Fibroblast of gingiva (primary cell): Measurements from ENCODE around the gene UTS2B.
A peak's percentile ranks its signal among the peaks of the same experiment; 100 is the strongest.
"Not testable (repeated sequence)": the region's sequence is repeated elsewhere in the genome, so short reads cannot be mapped to it uniquely, and the experiment has no call there.

Experiments
- DNase-seq: peaks from one replicate; pipeline ENCODE4 v3.0.0-alpha.2; 2011; ENCODE audit warnings: low read depth

Gene UTS2B

DNA sequence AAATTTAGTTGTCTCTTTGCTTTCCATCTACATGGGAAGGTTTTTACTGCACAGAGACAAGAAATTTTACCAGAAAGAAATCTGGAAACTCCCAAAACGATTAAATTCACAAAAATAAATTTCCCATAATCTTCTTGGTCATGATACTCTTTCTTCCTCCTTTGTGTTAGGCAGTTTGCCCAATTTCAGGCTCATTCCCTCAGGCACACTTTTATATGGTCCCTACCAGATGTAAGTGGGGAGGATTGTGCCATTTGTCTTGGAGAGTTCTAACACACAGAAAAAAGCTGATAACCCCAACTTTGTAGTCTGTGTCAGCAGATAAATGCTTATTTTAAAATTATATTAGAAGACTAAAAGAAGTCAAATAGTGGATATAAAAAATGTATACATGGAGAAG lies 50.2 kb downstream of the UTS2B start:
- DNase-seq = no peak

GRCh38 chr3:191275751-191276150 lies 54.6 kb downstream of the UTS2B start:
- no peak for DNase-seq

GRCh38 chr3:191275244-191275643 lies 55.1 kb downstream of the UTS2B start:
- DNase-seq = not testable (repeated sequence)

DNA sequence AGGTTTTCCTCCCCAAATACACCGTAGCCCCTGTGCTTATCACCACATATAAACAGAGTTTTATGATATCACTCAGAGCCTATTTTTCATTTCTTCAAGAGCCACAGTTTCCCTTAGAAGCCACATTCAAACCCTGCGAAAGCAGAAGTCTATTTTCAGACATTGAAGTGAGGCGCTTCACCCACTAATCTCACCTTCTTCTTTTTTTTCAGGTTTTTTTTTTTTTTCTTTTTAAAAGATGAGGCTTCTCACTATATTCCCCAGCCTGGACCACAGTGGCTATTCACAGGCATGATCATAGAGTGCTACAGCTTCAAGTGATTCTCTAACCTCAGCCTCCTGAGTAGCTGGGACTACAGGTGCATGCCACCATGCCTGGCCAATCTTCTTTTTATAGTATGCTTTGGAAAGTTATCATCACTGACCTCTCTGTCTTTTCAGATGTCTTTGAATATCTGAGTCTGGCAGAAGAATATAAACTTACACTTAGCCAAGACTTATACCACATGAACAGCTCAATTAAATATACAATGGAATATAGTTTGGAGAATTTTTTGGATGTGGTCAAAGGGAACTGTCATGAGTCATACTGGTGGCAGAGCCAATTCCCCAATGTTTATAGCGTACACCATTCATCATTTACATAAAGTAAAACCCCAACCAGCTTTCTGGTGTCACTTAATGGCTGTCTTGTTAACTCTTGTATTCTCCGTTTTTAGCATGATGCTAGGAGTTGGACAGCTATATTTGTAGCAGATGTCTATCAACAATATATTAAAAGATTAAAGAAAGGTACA lies 60.8 kb downstream of the UTS2B start:
- peak; percentile 23 for DNase-seq

GRCh38 chr3:191268737-191269136 lies 61.6 kb downstream of the UTS2B start:
- DNase-seq = no peak

DNA sequence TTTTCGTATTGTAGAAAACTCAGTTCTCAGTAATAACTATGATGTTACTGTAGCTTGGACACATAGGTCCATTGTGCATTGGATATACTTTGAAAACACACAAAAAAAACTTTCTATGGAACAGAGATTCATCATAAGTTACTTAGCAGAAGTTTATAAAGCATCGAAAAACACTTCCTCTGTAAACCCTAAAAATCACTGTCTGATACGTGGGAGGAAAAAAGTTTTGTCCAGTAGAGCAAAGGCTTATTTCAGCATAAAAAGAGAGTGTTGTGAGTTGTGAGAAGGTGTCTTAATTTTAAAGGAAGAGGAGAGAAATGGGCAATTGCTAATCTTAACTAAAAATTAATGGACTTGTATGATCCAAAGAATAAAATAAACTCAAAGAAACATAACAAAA lies 66.5 kb downstream of the UTS2B start:
- DNase-seq = no peak

GRCh38 chr3:191263365-191263764 lies 67.0 kb downstream of the UTS2B start:
- no peak for DNase-seq

- no peak for DNase-seq
These were observed 67.7 kb downstream of the UTS2B start for GRCh38 chr3:191262650-191263049.

DNA sequence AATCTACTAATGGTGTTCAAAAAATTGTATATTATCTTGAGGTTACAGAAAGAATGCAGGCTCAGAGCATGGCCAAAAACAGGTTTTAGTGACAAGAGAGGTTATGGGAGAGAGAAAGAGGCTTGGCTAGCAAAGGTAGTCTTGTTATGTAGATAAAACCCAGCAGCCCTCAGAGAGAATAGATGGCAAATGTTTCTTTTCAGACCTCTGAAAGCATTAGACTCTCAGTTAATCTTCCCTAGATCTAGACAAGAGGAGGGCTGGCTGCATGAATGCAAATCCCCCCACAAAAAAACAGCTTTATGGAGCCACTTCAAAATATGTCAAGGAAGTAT lies 69.1 kb downstream of the UTS2B start:
- no peak for DNase-seq

DNA sequence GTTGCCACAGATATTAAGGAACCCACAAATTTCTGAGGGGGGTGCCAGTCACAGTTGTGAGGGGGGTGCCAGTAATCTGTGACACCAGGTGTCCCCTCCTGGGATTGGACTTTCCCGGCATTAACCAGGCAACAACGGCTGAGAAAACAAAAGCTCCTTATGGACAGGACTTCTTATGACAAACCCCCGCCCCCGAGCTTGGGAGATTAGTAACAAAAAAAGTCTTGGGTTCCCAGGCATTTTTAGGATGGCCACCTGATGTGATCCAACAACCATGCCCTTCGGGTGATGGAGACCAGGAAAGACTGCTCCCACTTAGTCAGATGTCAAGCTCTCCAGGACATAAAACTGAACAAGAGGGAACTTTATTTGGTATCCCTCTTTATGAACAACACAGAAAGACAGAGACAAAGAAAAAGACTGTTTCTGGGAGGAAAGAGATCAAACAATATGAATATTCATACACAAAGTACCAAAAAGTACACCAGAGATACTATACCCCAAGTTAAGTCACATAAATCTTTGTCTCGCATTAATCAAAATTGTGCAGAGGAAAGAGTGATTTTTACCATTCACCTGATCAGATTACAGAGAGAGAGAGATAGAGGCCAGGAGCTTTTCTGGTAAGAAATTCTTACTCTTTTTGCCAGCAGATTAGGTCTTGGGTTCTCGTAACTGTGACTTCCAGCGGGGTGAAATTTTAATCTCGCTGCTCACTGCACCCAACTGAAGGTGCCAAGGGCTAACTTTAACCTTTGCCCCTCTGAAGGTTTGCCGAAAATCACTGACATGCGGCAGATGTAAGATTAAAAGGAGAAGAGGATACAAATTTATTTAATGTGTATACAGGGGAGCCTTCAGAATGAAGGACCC lies 69.7 kb downstream of the UTS2B start:
- no peak for DNase-seq

DNA sequence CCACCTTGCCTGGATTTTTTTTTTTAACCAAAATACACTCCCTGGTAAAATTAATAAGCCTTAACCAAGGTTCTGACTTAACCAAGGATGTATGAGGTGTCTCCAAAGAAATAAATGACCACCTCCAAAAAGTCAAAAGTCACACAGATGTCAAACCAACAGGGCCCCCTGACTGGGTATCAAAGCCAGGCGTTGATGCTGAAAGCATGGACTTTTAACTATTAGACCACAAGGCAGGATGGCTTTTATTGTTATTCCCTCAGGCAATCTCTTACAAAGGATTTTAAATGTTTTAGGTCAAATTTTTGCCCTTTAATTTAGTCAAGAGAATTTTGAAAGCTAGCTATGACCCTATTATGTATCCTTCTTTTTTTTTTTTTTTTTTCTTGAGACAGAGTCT lies 70.8 kb downstream of the UTS2B start:
- no peak for DNase-seq

DNA sequence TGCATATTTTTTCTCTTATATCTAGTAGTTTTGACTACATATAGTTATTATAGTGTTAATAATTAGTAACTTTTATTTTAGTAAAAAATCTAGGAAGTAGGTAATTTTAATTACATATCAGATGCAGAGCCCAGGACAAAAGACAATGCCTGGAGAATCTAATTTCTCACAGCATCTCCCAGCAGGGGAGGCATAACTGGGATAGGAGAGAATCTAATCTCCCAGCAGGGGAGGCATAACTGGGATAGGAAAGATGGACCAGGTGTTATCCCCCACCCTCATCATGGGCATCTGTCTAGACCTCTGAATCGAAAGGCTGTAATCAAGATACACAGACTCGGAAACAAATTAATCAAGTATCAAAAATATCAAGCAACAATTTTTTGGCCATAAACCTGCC lies 73.0 kb downstream of the UTS2B start:
- no peak for DNase-seq

GRCh38 chr3:191256405-191256804 lies 73.9 kb downstream of the UTS2B start:
- DNase-seq = no peak

- DNase-seq = no peak
These were observed 75.2 kb downstream of the UTS2B start for GRCh38 chr3:191255156-191255555.

DNA sequence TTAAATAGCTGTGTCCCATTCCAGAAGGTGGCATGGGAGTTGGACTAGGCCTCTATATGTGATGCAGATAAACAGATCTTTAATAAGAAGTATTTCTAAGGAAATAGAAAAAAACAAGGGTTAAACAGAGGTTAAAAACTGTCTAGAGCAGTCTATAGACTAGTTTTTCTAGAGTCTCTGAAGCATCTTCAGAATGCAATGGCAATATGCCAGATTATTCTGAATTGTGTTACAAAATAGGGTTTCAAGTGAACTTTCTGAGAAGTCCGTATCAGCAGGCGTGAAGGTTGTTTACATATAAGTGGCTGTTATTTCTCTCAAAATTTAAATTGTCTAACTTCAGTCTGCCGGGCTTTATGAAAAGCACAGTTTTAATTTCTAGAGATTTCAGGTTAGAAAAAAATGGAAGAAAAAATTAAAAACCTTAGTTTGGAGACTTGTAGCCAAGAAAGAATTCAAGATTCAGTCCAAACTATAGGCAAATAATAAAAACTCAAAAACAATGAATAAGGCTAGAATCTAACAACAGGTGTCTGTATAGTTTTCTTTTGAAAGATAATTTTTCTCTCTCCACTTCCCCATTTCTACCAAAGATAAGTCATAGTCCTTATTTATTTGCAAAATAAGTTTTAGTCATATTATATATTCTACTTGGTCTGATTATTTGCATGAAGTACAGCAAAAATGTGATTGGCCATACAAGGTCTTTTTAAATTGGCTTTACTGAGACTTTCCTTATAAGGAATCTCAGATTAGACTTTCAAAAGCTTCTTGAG lies 76.0 kb downstream of the UTS2B start:
- DNase-seq = no peak

DNA sequence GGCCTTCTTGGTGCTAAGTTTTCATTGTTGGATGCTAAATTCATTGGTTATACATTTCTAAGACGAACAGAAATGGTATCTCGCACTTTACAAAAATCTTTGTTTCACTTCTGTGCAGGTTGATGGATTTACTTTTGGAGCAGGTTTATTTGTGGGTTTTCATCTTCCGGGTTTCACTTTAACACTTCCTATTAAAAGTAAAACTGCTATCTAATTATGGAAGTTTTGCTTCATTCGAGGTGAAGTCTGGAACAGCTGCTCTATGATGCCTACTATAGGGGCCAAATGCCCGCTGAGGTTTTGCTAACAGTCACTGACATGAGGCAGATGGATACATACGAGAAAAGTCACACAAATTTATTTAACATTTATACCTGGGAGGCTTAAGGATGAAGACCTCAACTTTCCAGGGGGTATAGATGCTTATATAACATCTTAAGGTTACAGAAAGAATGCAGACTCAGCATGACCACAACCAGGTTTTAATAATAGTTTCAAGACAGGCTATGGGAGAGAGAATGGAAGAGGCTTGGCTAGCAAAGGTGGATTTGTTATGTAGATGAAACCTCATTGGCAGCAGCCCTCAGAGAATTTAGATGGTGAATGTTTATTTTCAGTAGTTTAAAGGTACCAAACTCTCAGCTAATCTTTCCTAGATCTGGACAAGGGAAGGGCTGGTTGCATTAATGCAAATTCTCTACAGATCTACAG lies 77.1 kb downstream of the UTS2B start:
- DNase-seq = no peak

GRCh38 chr3:191246630-191247029 lies 83.7 kb downstream of the UTS2B start:
- peak; percentile 14 for DNase-seq

DNA sequence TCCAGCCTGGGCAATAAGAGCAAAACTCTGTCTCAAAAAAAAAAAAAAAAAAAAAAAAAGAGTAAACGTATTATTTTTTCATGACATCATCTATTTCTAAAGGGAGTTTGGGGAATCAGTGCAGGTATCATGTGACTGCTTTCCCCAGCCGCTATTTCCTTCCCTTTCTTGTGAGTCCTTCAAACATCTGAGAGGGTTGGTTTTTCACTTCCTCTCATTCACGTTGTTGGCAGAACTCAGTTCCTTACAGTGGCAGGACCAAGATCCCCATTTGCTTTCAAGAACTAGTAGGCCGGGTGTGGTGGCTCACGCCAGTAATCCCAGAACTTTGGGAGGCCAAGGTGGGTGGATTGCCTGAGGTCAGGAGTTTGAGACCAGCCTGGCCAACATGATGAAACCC lies 84.3 kb downstream of the UTS2B start:
- not testable (repeated sequence) for DNase-seq

- no peak for DNase-seq
These were observed 86.0 kb downstream of the UTS2B start for GRCh38 chr3:191244242-191244867.

GRCh38 chr3:191240486-191240885 lies 89.8 kb downstream of the UTS2B start:
- DNase-seq = no peak

DNA sequence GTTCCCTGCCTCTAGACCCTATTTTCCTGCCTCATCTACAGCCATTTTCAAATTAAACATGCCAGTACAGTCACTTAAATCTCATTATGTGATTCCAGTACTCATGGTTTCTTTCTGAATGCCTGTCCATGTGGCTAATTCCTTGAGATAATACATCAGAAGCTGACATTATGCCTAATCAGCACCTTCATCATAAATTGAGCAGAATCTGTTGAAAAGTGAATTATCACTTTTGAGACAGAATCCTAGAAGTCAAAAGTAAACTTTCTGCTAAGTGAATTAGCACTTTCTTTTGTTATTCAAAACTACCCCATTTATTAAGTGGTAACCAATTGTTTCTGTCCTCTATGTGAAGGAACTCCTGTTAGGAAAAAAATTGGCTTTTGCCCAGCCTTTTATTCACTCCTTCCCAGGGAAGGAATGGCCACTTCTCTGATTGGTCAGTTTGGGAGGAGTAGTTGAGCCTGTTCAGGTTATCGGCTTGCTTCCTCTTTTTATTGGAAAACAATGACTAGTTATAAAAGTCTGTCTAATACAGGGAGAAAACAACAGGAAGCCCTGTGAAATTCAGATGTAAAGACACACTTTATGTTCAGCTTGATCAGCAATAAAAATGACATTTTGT lies 90.8 kb downstream of the UTS2B start:
- DNase-seq = no peak
